GM10266 (cell line): ENCODE data around the gene KY.

ENCODE experiments used
- DNase-seq: peaks from one replicate; pipeline ENCODE4 v3.0.0; 2012; ENCODE audit errors: extremely low spot score
- TF ChIP-seq, protein P1 (sequence below): IDR thresholded peaks from 2 replicates; pipeline ENCODE4 v1.5.1; 2012; ENCODE audit warnings: mild to moderate bottlenecking, low read depth; ENCODE audit not compliant: control insufficient read depth, insufficient read depth; ENCODE audit errors: missing control alignments

KY gene

DNA sequence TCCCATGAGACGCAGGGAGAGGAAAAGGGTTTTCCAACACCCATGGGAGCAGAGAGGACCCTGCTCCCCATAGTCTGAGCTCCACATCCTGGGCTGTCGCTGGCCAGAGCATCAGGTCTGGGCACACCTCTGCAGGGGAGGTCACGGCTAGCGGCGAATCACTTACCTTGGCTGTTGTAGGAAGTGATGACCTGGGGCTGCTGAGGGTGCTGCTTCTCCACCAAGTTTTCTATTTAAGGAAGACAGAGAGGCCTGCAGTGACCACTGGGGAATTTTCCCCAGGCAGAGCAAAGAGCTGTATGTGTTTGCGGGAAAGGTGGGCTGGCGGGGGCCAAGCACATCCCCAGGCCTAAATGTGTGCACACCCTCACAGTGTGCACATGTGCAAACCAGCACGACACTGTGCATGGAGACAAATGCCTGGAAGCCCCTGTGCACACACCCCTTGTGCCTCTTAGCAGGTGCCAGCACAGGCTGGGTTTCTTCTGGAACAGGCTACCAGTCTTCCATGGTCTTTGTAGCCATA is 7.6 kb downstream of the KY start:
- DNase-seq: no peak
- TF ChIP-seq, protein P1, sequence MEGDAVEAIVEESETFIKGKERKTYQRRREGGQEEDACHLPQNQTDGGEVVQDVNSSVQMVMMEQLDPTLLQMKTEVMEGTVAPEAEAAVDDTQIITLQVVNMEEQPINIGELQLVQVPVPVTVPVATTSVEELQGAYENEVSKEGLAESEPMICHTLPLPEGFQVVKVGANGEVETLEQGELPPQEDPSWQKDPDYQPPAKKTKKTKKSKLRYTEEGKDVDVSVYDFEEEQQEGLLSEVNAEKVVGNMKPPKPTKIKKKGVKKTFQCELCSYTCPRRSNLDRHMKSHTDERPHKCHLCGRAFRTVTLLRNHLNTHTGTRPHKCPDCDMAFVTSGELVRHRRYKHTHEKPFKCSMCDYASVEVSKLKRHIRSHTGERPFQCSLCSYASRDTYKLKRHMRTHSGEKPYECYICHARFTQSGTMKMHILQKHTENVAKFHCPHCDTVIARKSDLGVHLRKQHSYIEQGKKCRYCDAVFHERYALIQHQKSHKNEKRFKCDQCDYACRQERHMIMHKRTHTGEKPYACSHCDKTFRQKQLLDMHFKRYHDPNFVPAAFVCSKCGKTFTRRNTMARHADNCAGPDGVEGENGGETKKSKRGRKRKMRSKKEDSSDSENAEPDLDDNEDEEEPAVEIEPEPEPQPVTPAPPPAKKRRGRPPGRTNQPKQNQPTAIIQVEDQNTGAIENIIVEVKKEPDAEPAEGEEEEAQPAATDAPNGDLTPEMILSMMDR: no peak

DNA sequence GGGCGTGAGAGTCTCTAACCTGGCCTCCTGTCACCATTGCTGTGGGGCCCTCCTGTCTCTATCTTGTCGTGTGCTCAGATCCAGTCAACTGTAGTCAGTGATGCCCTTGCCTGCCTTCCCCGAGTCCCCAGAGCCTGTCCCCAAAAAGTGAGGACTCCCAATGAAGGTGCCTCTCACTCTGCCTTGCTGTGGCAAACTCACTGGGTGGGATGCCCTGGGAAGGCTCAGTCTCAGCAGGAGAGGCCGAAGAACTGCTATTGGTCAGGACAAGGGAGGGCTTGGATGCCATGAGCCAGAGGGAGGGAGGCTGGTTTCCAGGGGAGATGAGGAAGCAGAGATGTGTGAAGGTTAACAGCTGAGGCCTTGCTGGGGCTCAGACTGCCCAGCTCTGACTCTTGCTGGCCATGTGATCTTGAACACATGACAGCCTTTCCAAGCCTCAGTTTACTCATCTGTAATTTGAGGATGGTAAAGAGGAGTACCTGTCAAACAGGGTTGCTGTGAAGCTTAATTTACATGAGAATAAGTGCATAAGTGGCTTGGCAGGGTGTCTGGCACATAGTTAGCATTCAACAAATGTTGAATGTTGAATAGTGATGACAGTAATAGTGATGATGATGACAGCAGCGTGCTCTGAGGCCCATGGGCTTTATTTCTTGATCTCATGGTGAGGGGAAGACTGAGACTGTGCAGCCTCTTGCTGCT is 8.2 kb downstream of the KY start:
- no peak for DNase-seq
- TF ChIP-seq, protein P1: no peak

DNA sequence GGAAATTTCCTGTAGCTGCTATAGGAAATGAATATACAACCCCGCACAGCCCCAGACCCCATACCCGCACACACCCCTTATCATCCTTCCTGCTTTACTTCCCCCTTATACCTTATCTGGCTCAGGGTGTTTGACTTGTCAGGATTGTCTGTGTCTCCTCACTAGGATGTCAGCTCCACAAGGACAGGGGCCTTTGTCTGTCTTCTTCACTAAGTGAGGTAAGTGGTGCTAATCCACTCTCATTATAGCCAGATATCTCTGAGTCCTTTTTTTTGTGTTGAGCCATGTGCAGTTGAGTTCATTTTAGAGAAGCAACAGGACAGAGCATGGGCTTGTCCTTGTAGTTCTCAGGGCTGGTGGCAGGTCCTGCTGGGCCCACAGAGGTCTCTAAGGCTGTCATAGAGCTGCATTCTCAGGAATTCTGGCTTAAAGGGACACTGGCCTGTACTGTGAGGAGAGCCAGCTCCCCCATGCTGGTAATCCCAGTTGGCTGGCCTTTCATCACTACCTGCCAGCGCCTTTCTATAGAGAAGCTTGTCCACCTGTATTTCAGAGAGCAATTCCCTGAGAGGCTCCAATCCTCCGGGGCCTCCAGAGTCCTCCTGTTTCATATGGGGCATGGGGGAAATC is 9.0 kb downstream of the KY start:
- no peak for DNase-seq
- TF ChIP-seq, protein P1: no peak

DNA sequence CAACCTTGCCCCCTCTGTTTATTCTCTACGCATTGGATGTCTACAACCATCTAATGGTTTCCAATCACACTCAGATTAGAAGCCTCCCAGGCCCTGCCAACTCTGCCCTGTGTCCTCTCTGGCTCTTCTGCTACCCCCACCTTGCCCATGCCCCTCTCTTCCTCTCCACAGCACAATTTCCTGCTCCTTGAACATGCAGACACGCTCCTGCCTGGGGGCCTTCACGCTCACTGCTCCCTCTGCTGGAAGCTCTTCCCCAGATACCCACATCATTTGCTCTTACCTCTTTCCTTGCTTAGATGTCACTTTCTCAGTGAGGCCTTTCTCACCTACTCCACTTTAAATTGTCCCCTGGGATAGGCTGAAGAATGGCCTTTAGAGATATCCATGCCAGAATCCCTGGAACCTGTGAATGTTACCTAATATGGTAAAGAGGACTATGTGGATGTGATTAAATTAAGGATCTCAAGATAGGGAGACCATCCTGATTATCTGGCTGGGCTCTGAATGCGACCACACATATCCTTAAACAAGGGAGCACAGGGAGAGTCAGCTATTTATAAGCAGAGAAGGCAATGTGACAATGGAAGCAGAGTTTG is 9.9 kb downstream of the KY start:
- TF ChIP-seq, protein P1: peak; percentile 34
- no peak for DNase-seq

DNA sequence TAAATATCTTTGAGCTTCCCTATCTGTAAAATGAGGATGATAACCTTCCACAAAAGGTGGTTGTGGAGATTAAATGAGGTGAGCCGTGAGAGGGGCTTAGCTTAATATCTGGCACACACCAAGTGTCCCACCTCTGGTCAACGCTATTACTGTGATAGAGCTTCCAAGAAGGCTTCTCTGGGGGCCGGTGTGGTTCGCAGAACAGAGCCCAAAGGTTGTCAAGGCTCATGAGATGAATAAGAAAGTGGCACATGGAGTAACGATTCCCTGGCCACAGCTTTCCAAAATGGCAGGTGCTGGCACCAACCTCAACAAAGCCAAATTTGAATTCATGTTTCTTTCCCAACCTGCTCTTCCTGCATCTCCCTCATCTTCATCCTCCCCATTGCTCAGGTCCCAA is 10.4 kb downstream of the KY start:
- no peak for DNase-seq
- TF ChIP-seq, protein P1: no peak

DNA sequence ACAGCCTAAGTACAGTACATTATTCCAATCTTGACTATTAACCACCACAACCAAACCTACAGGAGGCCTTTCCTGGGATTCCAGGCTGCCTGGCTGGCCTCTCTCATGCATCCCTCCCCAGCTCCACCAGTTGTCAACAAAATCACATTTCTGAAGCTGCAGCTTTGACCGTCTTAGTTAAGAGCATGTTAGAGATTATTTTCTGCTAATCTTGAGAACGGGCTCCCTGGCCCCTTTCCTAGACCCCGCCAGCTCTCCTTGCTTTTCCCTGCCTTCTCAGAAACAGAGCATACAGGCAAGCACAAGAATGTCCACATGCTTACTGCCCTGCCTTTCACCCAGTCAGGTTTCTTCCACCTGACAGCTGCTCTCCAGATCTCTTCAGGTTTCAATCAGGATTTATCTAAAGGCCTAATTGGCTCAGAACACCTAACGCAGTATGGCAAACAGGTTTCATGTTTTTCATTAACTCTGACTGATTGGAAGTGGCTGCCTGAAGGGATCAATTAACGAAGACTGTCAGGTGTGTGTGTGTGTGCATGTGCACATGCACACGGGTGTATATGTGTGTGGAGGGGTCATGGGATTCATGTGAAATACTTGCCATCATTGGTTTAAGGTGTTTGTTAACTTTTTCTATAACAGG is 12.3 kb downstream of the KY start:
- TF ChIP-seq, protein P1: no peak
- no peak for DNase-seq

DNA sequence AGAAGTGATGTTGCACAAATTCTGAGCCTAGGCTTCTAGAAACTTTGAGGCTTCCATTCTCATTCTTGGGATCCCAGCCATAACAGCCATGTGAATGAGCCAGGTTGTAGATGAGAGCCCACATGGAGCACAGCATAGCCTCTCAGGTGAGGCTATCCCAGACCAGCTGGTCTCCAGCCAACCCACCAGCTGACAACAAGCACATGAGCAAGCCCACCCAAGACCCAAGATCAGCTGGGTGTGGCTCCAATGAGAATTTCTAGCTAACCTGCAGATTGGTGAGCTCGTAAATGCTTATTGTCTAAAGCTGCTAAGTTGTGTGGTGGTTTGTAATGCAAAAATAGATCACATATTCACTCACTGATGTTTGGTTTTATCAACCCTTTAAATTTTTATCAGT is 14.4 kb downstream of the KY start:
- DNase-seq: no peak
- TF ChIP-seq, protein P1: no peak
